GM19372 (cell line): ENCODE data around the gene ERG.

Source experiments
- ATAC-seq: cut with Tn5 transposase; IDR thresholded peaks from one replicate; pipeline ENCODE4 v1.9.1; 2021; ENCODE audit warnings: mild to moderate bottlenecking, low read depth, moderate library complexity; ENCODE audit not compliant: unreplicated experiment

ERG gene

DNA sequence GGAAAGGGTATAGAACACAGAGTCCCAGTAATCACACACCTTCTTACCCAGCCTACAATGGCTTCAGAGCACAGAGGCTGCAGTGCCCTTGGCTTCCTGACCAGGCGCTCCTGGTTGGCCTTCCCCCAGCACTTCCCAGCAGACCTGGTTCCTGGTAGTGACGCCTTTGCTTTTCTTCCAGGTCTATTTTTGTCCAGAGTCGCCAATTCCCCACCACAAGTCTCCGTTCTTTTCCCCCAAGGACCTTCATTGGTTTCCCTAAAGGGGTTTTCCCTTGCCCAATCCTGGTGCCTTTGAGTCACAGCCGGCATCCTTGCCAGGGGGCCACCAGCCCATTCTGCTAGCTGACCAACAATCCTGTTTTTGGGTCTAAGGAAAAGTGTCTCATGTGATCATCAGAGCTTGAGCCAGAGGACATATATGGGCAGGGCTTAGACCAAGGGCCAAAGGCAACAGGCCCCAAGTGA, 156.7 kb downstream of the ERG start:
- no peak for ATAC-seq

DNA sequence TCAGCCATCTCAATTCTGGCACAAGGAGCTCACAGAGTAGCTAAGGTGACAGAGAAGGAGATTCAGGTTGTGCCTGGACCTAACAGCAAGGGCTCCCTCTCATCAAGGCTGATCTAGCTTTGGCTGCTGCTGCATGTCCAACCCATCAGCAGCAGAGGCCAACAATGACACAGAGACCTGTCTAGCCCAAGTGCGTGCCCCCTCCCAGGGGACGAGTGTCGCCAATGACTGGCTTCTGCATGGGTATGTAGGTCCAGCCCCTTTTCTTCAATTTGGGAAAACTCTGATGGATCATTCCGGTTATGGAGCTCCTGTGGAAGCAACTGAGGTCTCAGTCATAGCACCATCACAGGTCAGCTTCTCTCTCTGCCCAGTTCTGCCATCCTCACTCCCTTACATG, 158.1 kb downstream of the ERG start:
- no peak for ATAC-seq

DNA sequence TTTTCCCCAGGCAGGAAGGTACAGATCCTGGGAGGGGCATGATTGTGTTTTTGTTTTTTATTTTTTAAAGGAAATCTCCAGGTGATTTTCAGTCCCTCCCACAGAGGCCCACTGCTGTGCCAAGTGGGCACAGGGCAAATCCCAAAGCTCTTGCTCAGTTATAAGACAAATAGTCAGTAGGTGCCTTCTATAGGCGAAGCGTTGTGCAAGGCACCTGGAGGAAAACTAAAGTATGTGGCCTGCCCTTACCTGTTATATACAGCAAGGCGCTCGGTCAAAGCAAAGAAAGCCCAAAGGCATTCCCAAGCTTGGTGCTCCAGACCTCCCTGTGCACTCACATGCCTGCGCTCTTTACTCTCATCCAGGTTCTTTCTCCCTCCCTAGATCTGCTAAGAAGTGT, 160.5 kb downstream of the ERG start:
- ATAC-seq, result no peak

DNA sequence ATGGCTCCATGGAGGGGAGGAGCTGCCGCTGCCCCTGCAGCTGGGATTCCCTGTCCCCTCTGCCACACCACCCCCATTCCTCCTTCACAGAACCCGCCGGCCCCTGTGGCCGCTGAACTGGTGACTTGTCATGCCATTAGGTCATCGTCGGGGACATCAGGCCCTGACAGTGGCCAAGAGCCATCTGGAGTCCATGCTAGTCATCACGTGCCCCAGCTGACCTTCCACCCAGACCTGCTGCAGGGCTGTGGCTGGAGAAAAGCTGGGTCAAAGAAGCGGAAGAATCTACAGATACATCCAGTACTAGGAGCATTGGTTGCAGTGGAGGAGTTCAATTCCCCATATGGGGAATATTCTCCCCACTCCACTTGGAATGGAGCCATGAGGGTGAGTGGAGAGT, 163.4 kb downstream of the ERG start:
- no peak for ATAC-seq

DNA sequence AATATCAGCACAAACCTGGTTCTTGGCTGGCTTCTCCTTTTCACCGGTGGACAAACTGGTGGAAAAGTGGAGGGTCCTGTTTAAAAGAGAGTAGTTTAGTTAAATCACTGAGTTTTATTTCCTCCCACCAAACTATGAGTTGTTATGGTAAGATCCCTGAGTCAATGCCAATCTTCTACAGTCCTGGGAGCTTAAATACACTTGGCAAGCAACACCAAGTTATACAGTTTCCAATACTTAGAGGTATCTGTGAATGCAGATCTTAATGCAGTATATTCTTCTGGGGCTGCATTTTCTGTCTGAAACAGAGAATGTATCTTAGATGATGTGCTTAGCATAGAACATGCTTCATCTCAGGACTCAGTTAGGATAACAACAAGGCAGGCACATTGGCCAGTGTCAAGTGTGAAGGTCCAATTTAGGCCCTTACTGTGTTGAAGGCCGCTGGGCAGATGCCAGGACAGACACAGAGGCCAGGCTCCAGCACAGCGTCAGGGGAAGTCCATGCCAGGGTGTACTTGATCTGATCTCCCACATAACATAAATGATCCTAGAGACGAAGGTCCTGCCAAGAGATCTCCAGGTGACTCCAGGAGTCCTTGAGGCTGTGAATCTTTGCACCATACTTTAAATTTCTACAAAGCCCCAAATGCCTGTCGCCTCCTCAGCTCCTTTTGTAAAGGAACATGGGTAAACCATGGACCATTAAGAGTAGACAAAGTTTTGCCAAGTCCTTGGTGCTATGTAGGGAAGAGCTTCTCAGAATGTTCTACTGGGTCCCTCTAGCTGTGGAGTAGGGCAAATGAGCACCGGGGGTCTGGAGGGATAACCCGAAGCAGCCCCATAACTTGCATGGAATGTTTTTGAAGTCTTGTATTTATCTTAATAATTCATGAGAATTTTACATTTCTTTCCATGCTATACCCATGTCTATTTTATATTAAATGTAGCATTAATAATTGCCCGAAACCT, 164.7 kb downstream of the ERG start:
- ATAC-seq, result no peak

- no peak for ATAC-seq
Observed at GRCh38 chr21:38330666-38331065, 167.6 kb downstream of the ERG start.
